ENCODE data around the gene PPP3R1.

DNA sequence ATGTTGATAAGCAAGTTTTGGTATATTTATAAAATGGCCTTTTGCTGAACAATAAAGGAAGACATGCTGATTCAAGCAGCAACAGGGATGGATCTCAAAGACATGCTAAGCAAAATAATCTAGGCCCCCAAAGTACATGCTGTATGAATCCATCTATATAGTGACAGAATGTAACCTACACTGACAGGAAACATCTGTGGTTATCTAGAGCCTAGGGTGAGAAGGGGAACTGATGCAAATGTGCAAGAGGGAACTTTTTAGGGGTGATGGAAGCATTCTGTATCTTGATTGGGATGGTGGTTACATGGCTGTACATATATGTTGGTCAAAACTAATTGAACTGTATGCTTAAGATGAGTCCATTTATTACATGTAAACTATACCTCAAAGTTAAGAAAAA lies 43.2 kb upstream of the PPP3R1 start:
- no peak for TF ChIP-seq GLIS3 (CRISPR knock-in tag; IDR thresholded peaks at IDR 0.05)
- no peak for TF ChIP-seq ZNF565 (CRISPR knock-in tag; conservative IDR thresholded peaks at IDR 0.05; ENCODE audit: low read depth)
- TF ChIP-seq, protein P1, sequence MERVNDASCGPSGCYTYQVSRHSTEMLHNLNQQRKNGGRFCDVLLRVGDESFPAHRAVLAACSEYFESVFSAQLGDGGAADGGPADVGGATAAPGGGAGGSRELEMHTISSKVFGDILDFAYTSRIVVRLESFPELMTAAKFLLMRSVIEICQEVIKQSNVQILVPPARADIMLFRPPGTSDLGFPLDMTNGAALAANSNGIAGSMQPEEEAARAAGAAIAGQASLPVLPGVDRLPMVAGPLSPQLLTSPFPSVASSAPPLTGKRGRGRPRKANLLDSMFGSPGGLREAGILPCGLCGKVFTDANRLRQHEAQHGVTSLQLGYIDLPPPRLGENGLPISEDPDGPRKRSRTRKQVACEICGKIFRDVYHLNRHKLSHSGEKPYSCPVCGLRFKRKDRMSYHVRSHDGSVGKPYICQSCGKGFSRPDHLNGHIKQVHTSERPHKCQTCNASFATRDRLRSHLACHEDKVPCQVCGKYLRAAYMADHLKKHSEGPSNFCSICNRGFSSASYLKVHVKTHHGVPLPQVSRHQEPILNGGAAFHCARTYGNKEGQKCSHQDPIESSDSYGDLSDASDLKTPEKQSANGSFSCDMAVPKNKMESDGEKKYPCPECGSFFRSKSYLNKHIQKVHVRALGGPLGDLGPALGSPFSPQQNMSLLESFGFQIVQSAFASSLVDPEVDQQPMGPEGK (CRISPR knock-in tag; IDR thresholded peaks at IDR 0.05; ENCODE audit: borderline replicate concordance) = no peak
- TF ChIP-seq PPARA (CRISPR knock-in tag; IDR thresholded peaks at IDR 0.05; ENCODE audit: borderline replicate concordance) = no peak
- TF ChIP-seq ARNTL (CRISPR knock-in tag; IDR thresholded peaks at IDR 0.05; ENCODE audit: borderline replicate concordance, low read depth) = no peak
- TF ChIP-seq ZFP30 (CRISPR knock-in tag; IDR thresholded peaks at IDR 0.05) = no peak
- TF ChIP-seq, protein P2, sequence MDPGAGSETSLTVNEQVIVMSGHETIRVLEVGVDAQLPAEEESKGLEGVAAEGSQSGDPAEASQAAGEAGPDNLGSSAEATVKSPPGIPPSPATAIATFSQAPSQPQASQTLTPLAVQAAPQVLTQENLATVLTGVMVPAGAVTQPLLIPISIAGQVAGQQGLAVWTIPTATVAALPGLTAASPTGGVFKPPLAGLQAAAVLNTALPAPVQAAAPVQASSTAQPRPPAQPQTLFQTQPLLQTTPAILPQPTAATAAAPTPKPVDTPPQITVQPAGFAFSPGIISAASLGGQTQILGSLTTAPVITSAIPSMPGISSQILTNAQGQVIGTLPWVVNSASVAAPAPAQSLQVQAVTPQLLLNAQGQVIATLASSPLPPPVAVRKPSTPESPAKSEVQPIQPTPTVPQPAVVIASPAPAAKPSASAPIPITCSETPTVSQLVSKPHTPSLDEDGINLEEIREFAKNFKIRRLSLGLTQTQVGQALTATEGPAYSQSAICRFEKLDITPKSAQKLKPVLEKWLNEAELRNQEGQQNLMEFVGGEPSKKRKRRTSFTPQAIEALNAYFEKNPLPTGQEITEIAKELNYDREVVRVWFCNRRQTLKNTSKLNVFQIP (CRISPR knock-in tag; IDR thresholded peaks at IDR 0.05; ENCODE audit: borderline replicate concordance, low read depth) = no peak
- no peak for TF ChIP-seq CSRNP3 (CRISPR knock-in tag; IDR thresholded peaks at IDR 0.05)

All from SK-N-SH treated with all-trans-retinoic acid at 6 μM for 48 hours (cell line).